ENCODE measurements around the gene NDUFB10. TPM values are rescaled to one million over a fixed set of nuclear protein-coding genes. Genes with fewer than 3 reads are reported as not detected.

NDUFB10 gene
- total and polyA plus RNA-seq, 2 experiments from 2014 or later = 291 to 518 TPM

DNA sequence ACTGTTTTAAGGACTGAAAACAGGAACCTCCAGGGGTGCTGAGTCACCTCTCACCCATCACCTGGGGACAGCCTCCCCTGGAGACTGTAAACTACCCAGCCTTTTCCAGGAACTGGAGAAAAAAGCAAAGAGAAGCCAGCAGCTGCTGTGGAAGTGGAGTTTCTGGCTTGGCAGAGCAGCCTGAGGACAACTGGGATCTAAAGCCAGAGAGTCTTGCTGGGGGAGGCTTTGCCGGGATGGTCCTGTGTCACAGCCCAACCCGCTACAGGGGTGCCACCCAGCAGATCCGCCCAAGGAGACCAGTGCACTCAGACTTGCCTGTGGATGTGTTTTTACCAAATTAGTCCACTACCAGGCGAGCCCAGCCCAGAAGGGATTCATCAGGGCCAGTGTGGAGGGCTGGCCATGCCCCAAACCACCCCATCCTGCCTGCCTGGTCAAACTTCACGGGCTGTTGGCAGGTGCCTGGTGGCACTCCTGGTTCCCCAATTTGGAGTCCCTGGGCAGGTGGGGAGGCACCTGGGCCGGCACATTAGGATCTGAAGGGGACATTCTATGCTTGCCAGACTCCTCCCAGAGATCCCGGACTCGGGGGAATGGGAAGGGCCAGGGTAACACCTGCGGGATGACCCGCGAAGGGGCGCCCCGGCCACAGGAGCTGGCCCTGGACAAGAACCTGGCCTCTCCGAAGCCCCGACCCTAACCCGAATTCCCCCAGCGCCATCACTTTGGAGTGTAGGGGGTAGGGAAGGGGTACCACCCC lies 17.1 kb upstream of the NDUFB10 start:
- Histone ChIP-seq H3K27ac (no peak overlapping the region), H3K27me3 (no peaks in the 10 kb centered on the region), H3K36me3 (no peaks in the 10 kb centered on the region), H3K4me1 (ENCODE audit: low read depth) (no peaks in the 10 kb centered on the region), H3K4me3 (peak overlapping the region; percentile 73), H3K9me3 (ENCODE audit: low read depth) (no peaks in the 10 kb centered on the region)
- TF ChIP-seq, protein P1, sequence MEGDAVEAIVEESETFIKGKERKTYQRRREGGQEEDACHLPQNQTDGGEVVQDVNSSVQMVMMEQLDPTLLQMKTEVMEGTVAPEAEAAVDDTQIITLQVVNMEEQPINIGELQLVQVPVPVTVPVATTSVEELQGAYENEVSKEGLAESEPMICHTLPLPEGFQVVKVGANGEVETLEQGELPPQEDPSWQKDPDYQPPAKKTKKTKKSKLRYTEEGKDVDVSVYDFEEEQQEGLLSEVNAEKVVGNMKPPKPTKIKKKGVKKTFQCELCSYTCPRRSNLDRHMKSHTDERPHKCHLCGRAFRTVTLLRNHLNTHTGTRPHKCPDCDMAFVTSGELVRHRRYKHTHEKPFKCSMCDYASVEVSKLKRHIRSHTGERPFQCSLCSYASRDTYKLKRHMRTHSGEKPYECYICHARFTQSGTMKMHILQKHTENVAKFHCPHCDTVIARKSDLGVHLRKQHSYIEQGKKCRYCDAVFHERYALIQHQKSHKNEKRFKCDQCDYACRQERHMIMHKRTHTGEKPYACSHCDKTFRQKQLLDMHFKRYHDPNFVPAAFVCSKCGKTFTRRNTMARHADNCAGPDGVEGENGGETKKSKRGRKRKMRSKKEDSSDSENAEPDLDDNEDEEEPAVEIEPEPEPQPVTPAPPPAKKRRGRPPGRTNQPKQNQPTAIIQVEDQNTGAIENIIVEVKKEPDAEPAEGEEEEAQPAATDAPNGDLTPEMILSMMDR (IDR thresholded peaks at IDR 0.05; ENCODE audit: low read depth, low read length) = no peak
- DNase-seq (ENCODE audit: low read depth in 1 of 2, low spot score in 1 of 2) = peak in 1 of 2 donors; percentile 40

GRCh38 chr16:1942810-1943726 lies 16.3 kb upstream of the NDUFB10 start, which contains the start of gene MSRB1:
Gene MSRB1 (minus strand): TSS chr16:1943199. CDS start chr16:1943156, 43 bp downstream.
- peak; percentile 99 to 100 for DNase-seq (ENCODE audit: low read depth in 1 of 2, low spot score in 1 of 2)
- Histone ChIP-seq H3K27ac (no peak within 1 kb of the TSS), H3K36me3 (no peaks in the 10 kb centered on the region), H3K4me1 (ENCODE audit: low read depth) (no peaks in the 10 kb centered on the region), H3K9me3 (ENCODE audit: low read depth) (no peaks in the 10 kb centered on the region), H3K27me3 (no peaks in the 10 kb centered on the region), H3K4me3 (peak within 1 kb of the TSS; percentile 73)
- TF ChIP-seq, protein P1 (IDR thresholded peaks at IDR 0.05; ENCODE audit: low read depth, low read length) = no peak

GRCh38 chr16:1944612-1945199 lies 14.6 kb upstream of the NDUFB10 start:
- Histone ChIP-seq H3K27ac (no peak overlapping the region), H3K27me3 (no peaks in the 10 kb centered on the region), H3K4me1 (ENCODE audit: low read depth) (no peaks in the 10 kb centered on the region), H3K9me3 (ENCODE audit: low read depth) (no peaks in the 10 kb centered on the region), H3K4me3 (no peak overlapping the region), H3K36me3 (no peaks in the 10 kb centered on the region)
- DNase-seq (ENCODE audit: low read depth in 1 of 2, low spot score in 1 of 2) = no peak
- TF ChIP-seq, protein P1 (IDR thresholded peaks at IDR 0.05; ENCODE audit: low read depth, low read length) = no peak

GRCh38 chr16:1945559-1946391 lies 13.6 kb upstream of the NDUFB10 start:
- DNase-seq (ENCODE audit: low read depth in 1 of 2, low spot score in 1 of 2) = no peak
- H3K27me3 ChIP-seq = no peaks in the 10 kb centered on the region
- H3K4me1 ChIP-seq (ENCODE audit: low read depth) = peaks cover 5% of the 10 kb centered on the region
- TF ChIP-seq, protein P1 (IDR thresholded peaks at IDR 0.05; ENCODE audit: low read depth, low read length) = no peak
- no peaks in the 10 kb centered on the region for H3K36me3 ChIP-seq
- H3K9me3 ChIP-seq (ENCODE audit: low read depth) = no peaks in the 10 kb centered on the region
- H3K4me3 ChIP-seq = no peak overlapping the region
- H3K27ac ChIP-seq = no peak overlapping the region

All from cardiac muscle cell (in vitro differentiated cells and primary cell).